K562 (cell line): ENCODE measurements around the gene SFI1.

Source experiments
- MYC ChIP-seq, 2 experiments: fragments of 250-450 bp in 1 of 2; sonication (Bioruptor Pico) in 1 of 2; IDR thresholded peaks; 2 replicates each; pipeline versions ENCODE4 v1.5.1 to v1.6.1; 2012 to 2021; ENCODE audit warnings: low read depth in 2 of 2, borderline replicate concordance in 1 of 2, improper control_type of control experiment in 1 of 2, low read length in 1 of 2, mild to moderate bottlenecking in 1 of 2, moderate library complexity in 1 of 2
- SP2 ChIP-seq: IDR thresholded peaks from 2 replicates; pipeline ENCODE4 v1.6.1; 2011; ENCODE audit warnings: mild to moderate bottlenecking, low read depth, low read length, moderate library complexity; ENCODE audit not compliant: poor library complexity, severe bottlenecking; ENCODE audit errors: extremely low read depth
- TF ChIP-seq, protein P1 (sequence below), 2 experiments: fragments of 450-650 bp; formaldehyde crosslinking in 1 of 2; IDR thresholded peaks; 2 replicates each; pipeline versions ENCODE4 v1.4.0 to v1.6.1; 2014 to 2020; ENCODE audit warnings: mild to moderate bottlenecking in 2 of 2, borderline replicate concordance in 1 of 2, low read depth in 1 of 2

GRCh38 chr22:31607696-31608095, 111.4 kb downstream of the SFI1 start:
- TF ChIP-seq MYC (IDR thresholded peaks at IDR 0.05; ENCODE audit: low read depth, low read length) (no peak), MYC (CRISPR knock-in tag; IDR thresholded peaks at IDR 0.05; ENCODE audit: borderline replicate concordance, low read depth) (no peak), SP2 (no peak)
- TF ChIP-seq, protein P1, sequence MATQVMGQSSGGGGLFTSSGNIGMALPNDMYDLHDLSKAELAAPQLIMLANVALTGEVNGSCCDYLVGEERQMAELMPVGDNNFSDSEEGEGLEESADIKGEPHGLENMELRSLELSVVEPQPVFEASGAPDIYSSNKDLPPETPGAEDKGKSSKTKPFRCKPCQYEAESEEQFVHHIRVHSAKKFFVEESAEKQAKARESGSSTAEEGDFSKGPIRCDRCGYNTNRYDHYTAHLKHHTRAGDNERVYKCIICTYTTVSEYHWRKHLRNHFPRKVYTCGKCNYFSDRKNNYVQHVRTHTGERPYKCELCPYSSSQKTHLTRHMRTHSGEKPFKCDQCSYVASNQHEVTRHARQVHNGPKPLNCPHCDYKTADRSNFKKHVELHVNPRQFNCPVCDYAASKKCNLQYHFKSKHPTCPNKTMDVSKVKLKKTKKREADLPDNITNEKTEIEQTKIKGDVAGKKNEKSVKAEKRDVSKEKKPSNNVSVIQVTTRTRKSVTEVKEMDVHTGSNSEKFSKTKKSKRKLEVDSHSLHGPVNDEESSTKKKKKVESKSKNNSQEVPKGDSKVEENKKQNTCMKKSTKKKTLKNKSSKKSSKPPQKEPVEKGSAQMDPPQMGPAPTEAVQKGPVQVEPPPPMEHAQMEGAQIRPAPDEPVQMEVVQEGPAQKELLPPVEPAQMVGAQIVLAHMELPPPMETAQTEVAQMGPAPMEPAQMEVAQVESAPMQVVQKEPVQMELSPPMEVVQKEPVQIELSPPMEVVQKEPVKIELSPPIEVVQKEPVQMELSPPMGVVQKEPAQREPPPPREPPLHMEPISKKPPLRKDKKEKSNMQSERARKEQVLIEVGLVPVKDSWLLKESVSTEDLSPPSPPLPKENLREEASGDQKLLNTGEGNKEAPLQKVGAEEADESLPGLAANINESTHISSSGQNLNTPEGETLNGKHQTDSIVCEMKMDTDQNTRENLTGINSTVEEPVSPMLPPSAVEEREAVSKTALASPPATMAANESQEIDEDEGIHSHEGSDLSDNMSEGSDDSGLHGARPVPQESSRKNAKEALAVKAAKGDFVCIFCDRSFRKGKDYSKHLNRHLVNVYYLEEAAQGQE (IDR thresholded peaks at IDR 0.05; ENCODE audit: borderline replicate concordance) = no peak
- TF ChIP-seq, protein P1 (CRISPR knock-in tag; IDR thresholded peaks at IDR 0.05; ENCODE audit: low read depth) = no peak
